ENCODE results near the gene KCNMA1.

Gene KCNMA1

DNA sequence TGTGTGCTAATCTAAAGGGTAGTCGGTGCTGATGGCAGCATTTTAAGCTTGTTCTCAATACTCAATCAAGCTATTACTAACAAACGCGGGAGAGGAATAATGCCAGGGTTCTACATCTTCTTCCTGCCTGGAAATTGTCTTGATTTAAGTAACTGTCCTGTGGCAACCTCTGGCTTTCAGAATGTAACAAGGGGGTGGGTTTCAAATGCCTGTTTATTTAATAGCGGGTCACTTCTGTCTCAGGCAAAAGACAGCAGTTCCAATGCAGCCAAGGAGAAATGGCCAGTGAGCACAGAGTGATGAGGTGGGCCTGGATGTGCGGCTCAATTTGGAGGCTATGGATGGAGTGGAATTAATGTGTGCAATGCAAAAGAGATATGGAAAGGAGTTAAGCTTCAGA, 692.4 kb downstream of the KCNMA1 start:
- DNase-seq = no peak

DNA sequence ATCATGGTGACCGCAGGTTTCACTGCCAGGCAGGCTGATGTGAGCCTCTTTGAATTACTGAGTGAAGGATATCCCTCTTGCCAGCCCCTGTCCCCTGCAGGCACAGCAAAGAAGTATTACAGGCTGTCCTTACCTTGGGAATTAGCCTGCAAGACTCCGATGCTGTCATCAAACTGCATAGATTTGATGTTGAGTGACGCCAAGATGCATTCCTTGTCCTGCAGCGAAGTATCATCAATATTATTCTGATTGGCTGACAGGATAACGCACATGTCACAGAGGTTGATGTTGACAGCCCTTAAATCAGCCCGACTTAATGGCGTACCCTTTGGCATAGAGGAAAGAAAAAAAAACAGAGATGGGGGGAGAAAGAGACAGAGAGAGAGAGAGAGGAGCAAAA, 693.0 kb downstream of the KCNMA1 start:
- no peak for DNase-seq

- DNase-seq = no peak
Measured at GRCh38 chr10:76942628-76943416, 694.8 kb downstream of the KCNMA1 start.

- DNase-seq = no peak
Measured at GRCh38 chr10:76939933-76940468, 697.6 kb downstream of the KCNMA1 start.

DNA sequence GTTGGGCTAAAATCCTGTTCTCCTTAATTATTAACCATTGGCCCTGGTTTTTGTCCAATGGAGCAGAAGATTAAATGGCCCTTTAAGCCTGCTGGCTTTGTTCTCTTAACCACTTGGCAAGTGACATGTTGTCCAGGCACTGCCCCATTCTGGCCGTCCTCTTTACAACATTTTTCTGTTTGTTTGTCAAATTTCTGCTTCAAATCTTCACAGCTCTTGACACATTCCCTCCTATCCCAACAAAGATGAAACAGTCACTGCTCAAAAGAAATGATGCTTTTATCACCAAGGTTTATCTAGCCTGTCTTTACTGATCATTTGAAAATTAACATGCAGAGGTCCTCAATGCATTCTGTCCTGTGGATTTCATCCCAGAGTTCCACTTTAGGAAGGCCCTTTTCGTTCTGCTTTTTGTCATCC, 700.4 kb downstream of the KCNMA1 start:
- no peak for DNase-seq

GRCh38 chr10:76935941-76936613, 701.5 kb downstream of the KCNMA1 start:
- no peak for DNase-seq

DNA sequence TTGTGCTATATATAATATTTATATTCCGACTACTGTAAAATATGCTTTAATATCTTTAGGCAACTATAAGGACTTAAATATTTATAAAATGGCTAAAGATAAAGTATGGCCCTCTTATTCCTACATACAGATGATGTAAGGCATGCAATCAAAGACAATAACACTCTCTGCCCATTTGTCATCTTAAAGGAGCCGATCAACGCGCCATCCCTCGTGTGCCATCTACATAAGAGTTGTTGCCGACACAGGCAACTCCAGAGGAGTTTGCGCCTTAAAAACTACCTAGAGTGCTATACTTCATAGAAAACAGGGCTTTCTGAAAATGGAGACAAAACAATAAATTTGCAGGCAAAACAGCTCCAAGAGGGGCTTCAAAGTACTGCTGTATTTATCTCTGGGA, 709.0 kb downstream of the KCNMA1 start:
- no peak for DNase-seq

GRCh38 chr10:76925636-76926405, 711.8 kb downstream of the KCNMA1 start:
- DNase-seq = no peak

GRCh38 chr10:76922666-76923065, 714.9 kb downstream of the KCNMA1 start:
- DNase-seq = no peak

GRCh38 chr10:76921383-76922010, 716.1 kb downstream of the KCNMA1 start:
- no peak for DNase-seq

- DNase-seq = no peak
Measured at GRCh38 chr10:76920581-76920980, 717.0 kb downstream of the KCNMA1 start.

DNA sequence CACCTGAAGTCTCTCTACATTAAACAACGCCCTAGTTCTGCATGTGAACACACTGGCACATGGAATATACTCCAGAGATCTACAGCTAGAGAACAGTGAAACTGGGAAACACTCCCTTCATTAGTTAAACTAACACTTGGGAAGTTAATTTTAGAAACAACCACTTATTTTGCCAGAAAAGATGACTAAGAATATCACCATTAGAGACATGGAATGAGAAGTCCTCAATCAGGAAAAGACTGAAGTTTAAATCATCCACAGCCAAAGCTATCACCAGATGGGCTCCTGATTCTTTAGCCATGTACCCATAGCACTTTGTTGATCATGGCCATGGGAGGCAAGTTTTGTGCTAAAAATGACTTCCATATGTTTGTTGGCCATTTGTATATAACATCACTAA, 719.5 kb downstream of the KCNMA1 start:
- no peak for DNase-seq

GRCh38 chr10:76917071-76917470, 720.5 kb downstream of the KCNMA1 start:
- no peak for DNase-seq

- DNase-seq = no peak
Measured at GRCh38 chr10:76916536-76916935, 721.1 kb downstream of the KCNMA1 start.

GRCh38 chr10:76915316-76915715, 722.3 kb downstream of the KCNMA1 start:
- DNase-seq = no peak

DNA sequence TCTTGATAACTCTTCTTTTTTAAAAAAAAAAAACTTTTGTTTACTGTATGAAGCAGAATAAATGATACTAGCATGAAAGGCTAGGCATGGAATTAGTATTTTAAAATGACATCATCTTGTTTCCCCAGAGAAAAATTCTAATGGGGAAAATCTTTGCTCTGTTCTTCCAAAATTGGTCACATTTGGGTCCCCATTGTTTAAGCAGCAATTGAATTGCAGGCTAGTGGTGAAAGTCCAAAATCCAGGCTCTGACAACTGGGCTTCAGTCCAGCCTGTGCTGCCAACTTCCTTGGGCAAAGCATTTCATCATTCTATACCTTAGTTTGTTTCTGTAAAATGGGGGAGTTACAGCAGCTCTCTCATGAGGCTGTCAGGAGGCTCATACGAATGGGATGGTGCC, 726.4 kb downstream of the KCNMA1 start:
- no peak for DNase-seq

DNA sequence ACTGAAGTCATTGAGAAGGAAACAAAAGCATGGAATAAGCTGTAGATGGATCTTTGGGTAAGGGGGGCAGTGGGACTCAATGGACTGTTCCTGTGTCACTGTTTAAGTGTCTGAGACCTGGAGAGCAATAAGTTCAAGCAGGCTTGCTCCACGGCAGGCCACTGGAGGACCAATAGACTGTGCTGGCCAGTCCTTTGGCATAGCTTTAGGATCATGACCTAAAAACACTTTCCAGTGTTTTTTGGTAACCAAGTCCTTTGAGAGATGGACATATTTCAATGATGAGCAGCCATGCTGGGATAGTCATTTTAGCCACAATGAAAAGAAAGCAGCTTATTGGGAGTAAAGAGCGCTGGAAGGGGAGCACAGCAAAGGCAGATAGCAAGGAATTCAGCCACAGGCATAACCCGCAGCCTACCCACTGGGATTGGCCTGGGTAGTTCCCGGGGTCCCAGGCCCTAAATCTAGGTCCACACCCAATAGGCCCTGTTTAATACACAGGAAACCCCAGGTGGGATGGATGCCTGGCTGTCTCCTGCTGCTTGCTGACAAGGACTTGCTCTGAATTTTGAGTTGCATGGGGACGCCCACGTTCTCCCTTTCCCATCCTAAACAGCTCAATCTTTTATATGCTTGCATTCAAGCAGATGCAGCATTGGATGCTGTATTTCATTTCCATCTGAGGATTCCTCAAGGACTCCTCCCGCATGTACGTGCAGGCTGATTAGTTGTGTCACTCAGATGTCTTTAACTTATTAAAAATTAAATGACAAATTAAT, 727.2 kb downstream of the KCNMA1 start:
- no peak for DNase-seq

- DNase-seq = no peak
Measured at GRCh38 chr10:76906256-76906655, 731.4 kb downstream of the KCNMA1 start.

DNA sequence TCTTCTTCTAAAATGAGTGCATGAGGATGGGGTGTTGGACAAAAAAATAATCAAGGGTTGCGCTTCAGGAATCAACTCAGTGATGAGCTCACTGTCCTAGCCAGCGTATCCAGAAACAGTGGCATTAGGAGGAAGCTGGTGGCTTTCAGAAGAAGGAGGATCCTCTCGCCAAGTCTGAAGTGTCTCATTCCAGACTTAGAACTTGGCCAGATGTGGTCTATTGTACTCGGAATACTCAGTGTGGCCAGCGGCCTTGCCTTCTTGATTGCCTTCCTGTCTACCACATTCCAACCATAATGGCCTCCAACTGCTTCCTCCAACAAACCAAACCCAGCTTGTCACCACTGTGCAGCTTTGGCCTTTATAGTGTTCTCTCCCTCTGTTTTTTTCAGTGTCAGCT, 732.4 kb downstream of the KCNMA1 start:
- DNase-seq = no peak

DNA sequence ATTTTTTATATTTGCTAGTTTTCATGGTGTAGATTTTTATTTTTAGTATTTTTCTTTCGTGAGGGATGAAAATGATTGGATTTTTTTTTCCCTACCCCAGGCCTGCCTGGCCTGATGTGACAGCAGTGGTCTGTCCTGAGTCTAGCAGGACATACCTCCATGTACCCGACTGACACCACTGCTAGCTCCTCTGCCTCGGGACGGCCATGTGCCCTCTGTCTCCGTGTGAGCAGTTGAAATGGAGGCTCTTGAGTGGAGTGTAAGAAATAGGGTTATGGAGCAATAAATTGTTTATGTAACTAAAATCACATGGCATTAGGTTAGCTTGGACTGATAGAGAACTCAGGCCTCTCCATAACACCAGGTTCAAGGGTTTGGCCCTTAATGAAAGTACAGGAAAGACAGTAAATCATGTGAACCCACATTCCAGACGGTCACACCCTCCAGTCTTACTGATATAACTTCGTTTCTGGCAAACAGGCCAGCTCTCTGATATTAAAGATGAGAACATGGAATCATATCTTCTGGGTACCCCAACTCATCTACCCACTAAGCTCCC, 734.1 kb downstream of the KCNMA1 start:
- DNase-seq = no peak

- no peak for DNase-seq
Measured at GRCh38 chr10:76902949-76903348, 734.7 kb downstream of the KCNMA1 start.

GRCh38 chr10:76901701-76902100, 735.9 kb downstream of the KCNMA1 start:
- DNase-seq = no peak

All from NCI-H526 treated with DMSO at 0.1 percent for 48 hours (cell line).